Smooth muscle cell (in vitro differentiated cells): ENCODE results near the gene NTNG1. TPM values are rescaled to one million over a fixed set of nuclear protein-coding genes. Genes with fewer than 3 reads are reported as not detected.

Experiments used
- DNase-seq: peaks from one replicate; lab custom pipeline; 2025; ENCODE audit not compliant: unreplicated experiment; lab: John Stamatoyannopoulos, UW
- H2AFZ ChIP-seq: fragments of 200-600 bp; sonication (generic); 2 replicates; pipeline ENCODE4 v1.6.0; 2016; ENCODE audit warnings: antibody characterized with exemption, low read depth, mild to moderate bottlenecking
- H3F3A ChIP-seq: fragments of 200-600 bp; sonication (generic); 2 replicates; pipeline ENCODE4 v1.6.0; 2017; ENCODE audit warnings: antibody characterized with exemption, low read depth
- H3K27ac ChIP-seq: fragments of 200-600 bp; sonication (generic); 2 replicates; pipeline ENCODE4 v1.5.1; 2016; ENCODE audit warnings: low read depth, mild to moderate bottlenecking
- H3K27me3 ChIP-seq: fragments of 200-600 bp; sonication (generic); 2 replicates; pipeline ENCODE4 v1.6.1; 2016; ENCODE audit warnings: low read depth, mild to moderate bottlenecking
- H3K36me3 ChIP-seq: fragments of 200-600 bp; sonication (generic); 2 replicates; pipeline ENCODE4 v1.5.1; 2016; ENCODE audit warnings: low read depth
- H3K4me1 ChIP-seq: fragments of 200-600 bp; sonication (generic); 2 replicates; pipeline ENCODE4 v1.5.1; 2016; ENCODE audit warnings: low read depth
- H3K4me2 ChIP-seq: fragments of 200-600 bp; sonication (generic); 2 replicates; pipeline ENCODE4 v1.6.0; 2016; ENCODE audit warnings: mild to moderate bottlenecking
- H3K4me3 ChIP-seq: fragments of 200-600 bp; sonication (generic); 2 replicates; pipeline ENCODE4 v1.5.1; 2016; ENCODE audit warnings: mild to moderate bottlenecking
- H3K79me2 ChIP-seq: fragments of 200-600 bp; sonication (generic); 2 replicates; pipeline ENCODE4 v1.6.0; 2016; ENCODE audit warnings: low read depth, mild to moderate bottlenecking
- H3K9ac ChIP-seq: fragments of 200-600 bp; sonication (generic); 2 replicates; pipeline ENCODE4 v1.6.0; 2016; ENCODE audit warnings: low read depth
- H3K9me3 ChIP-seq: fragments of 200-600 bp; sonication (generic); replicated peaks from 2 replicates; pipeline ENCODE4 v1.5.1; 2016; ENCODE audit warnings: low read depth
- H4K20me1 ChIP-seq: fragments of 200-600 bp; sonication (generic); 2 replicates; pipeline ENCODE4 v1.6.0; 2016; ENCODE audit warnings: low read depth
- CTCF ChIP-seq: fragments of 200-600 bp; sonication (generic); IDR thresholded peaks from 2 replicates; pipeline ENCODE4 v1.5.1; 2017; ENCODE audit warnings: borderline replicate concordance, mild to moderate bottlenecking, antibody characterized with exemption; ENCODE audit not compliant: insufficient read depth, poor library complexity, severe bottlenecking
- WGBS: methylation state at CpG from one replicate; pipeline ENCODE4 v1.1.7; 2016; ENCODE audit warnings: low lambda C conversion rate; 5-methylcytosine and 5-hydroxymethylcytosine counted together
- polyA plus RNA-seq: library from polyadenylated mRNA; unstranded; fragments of >200 nt; fragmentation: Nextera tagmentation; extraction: Ambion mirVana; gene quantifications from 2 replicates; pipeline ENCODE4 v1.2.1, GENCODE V29; 2016
- total RNA-seq: library from RNA; depleted of rRNA; stranded (reverse); fragments of >200 nt; gene quantifications from 2 replicates; pipeline ENCODE4 v1.2.3, GENCODE V29; 2014

The NTNG1 gene
- total and polyA plus RNA-seq, 2 experiments from 2014 or later, result 0.39 to 1.1 TPM

GRCh38 chr1:107443860-107444259, 303.0 kb downstream of the NTNG1 start:
- Histone ChIP-seq H3K4me2 (no peak overlapping the region), H3K27me3 (no peaks in the 10 kb centered on the region), H3K27ac (no peak overlapping the region), H2AFZ (no peak overlapping the region), H3K4me1 (no peaks in the 10 kb centered on the region), H3F3A (no peaks in the 10 kb centered on the region), H4K20me1 (no peaks in the 10 kb centered on the region), H3K9me3 (no peaks in the 10 kb centered on the region), H3K4me3 (no peak overlapping the region), H3K36me3 (no peaks in the 10 kb centered on the region), H3K79me2 (no peaks in the 10 kb centered on the region), H3K9ac (no peak overlapping the region)
- DNase-seq, result no peak
- 81% methylated on average over 2 of the region's 2 CpGs for WGBS
- TF ChIP-seq CTCF, result no peak

- no peak for DNase-seq
- H3K4me3 ChIP-seq, result no peak overlapping the region
- H2AFZ ChIP-seq, result no peak overlapping the region
- H3K9ac ChIP-seq, result no peak overlapping the region
- H3K27me3 ChIP-seq, result no peaks in the 10 kb centered on the region
- no peaks in the 10 kb centered on the region for H3K9me3 ChIP-seq
- no peak overlapping the region for H3K4me2 ChIP-seq
- no peaks in the 10 kb centered on the region for H3F3A ChIP-seq
- H3K79me2 ChIP-seq, result no peaks in the 10 kb centered on the region
- no peaks in the 10 kb centered on the region for H3K4me1 ChIP-seq
- TF ChIP-seq CTCF, result no peak
- no peak overlapping the region for H3K27ac ChIP-seq
- no peaks in the 10 kb centered on the region for H4K20me1 ChIP-seq
- H3K36me3 ChIP-seq, result no peaks in the 10 kb centered on the region
- 53% methylated on average over 1 of the region's 1 CpG for WGBS
Observed at GRCh38 chr1:107444302-107444701, 303.5 kb downstream of the NTNG1 start.

GRCh38 chr1:107449326-107449725, 308.5 kb downstream of the NTNG1 start:
- H3K27ac ChIP-seq, result no peak overlapping the region
- H3K4me3 ChIP-seq, result no peak overlapping the region
- H3K4me1 ChIP-seq, result no peaks in the 10 kb centered on the region
- TF ChIP-seq CTCF, result no peak
- 92% methylated on average over 3 of the region's 3 CpGs for WGBS
- H3K79me2 ChIP-seq, result no peaks in the 10 kb centered on the region
- no peaks in the 10 kb centered on the region for H4K20me1 ChIP-seq
- no peaks in the 10 kb centered on the region for H3K9me3 ChIP-seq
- no peak overlapping the region for H3K9ac ChIP-seq
- H3K27me3 ChIP-seq, result no peaks in the 10 kb centered on the region
- H3K4me2 ChIP-seq, result no peak overlapping the region
- no peaks in the 10 kb centered on the region for H3K36me3 ChIP-seq
- DNase-seq, result no peak
- H2AFZ ChIP-seq, result no peak overlapping the region
- H3F3A ChIP-seq, result no peaks in the 10 kb centered on the region

- H3K27ac ChIP-seq, result no peak overlapping the region
- H3K4me1 ChIP-seq, result no peaks in the 10 kb centered on the region
- H3K4me2 ChIP-seq, result no peak overlapping the region
- no peaks in the 10 kb centered on the region for H3K27me3 ChIP-seq
- H4K20me1 ChIP-seq, result no peaks in the 10 kb centered on the region
- H3K9me3 ChIP-seq, result no peaks in the 10 kb centered on the region
- WGBS, result 93% methylated on average over 5 of the region's 5 CpGs
- TF ChIP-seq CTCF, result no peak
- no peak overlapping the region for H3K9ac ChIP-seq
- H3K36me3 ChIP-seq, result no peaks in the 10 kb centered on the region
- no peaks in the 10 kb centered on the region for H3K79me2 ChIP-seq
- H2AFZ ChIP-seq, result no peak overlapping the region
- H3K4me3 ChIP-seq, result no peak overlapping the region
- no peaks in the 10 kb centered on the region for H3F3A ChIP-seq
- DNase-seq, result no peak
Observed at GRCh38 chr1:107450899-107451664, 310.2 kb downstream of the NTNG1 start.
